SU-DHL-6 (cell line): ENCODE results near the gene ETF1.

Source experiments
- H2AFZ ChIP-seq: fragments of 200-600 bp; sonication (generic); 2 replicates; pipeline ENCODE4 v1.6.1; 2014; ENCODE audit warnings: low read depth, mild to moderate bottlenecking, moderate library complexity, mixed read lengths, antibody characterized with exemption, low read length; ENCODE audit not compliant: severe bottlenecking
- H3F3A ChIP-seq: fragments of 200-600 bp; shearing (Covaris generic); 2 replicates; pipeline ENCODE4 v1.6.0; 2016; ENCODE audit warnings: antibody characterized with exemption, mild to moderate bottlenecking; ENCODE audit not compliant: insufficient read depth
- H3K27ac ChIP-seq: fragments of 200-600 bp; sonication (generic); 2 replicates; pipeline ENCODE4 v1.5.1; 2016; ENCODE audit warnings: low read depth, mild to moderate bottlenecking, low read length, moderate library complexity, mixed read lengths
- H3K27me3 ChIP-seq: fragments of 200-600 bp; sonication (generic), shearing (Covaris generic); 2 replicates; pipeline ENCODE4 v1.6.0; 2014; ENCODE audit warnings: mild to moderate bottlenecking, low read length
- H3K36me3 ChIP-seq: fragments of 200-600 bp; sonication (generic); 2 replicates; pipeline ENCODE4 v1.6.1; 2014; ENCODE audit warnings: mild to moderate bottlenecking, low read length, mixed read lengths
- H3K4me2 ChIP-seq: fragments of 300-600, 200-600 bp; shearing (Covaris generic), sonication (generic); 2 replicates; pipeline ENCODE4 v1.6.0; 2014; ENCODE audit warnings: low read length, low read depth, mild to moderate bottlenecking; ENCODE audit not compliant: poor library complexity, severe bottlenecking
- H3K4me3 ChIP-seq: fragments of 200-600 bp; sonication (generic); 2 replicates; pipeline ENCODE4 v1.5.1; 2014; ENCODE audit warnings: antibody characterized with exemption, low read length, mild to moderate bottlenecking, mixed read lengths; ENCODE audit not compliant: insufficient read depth, poor library complexity, severe bottlenecking
- H3K79me2 ChIP-seq: fragments of 200-600 bp; sonication (generic); 2 replicates; pipeline ENCODE4 v1.6.1; 2014; ENCODE audit warnings: mild to moderate bottlenecking, low read length, moderate library complexity; ENCODE audit not compliant: insufficient read depth
- H3K9ac ChIP-seq: fragments of 200-600 bp; sonication (generic); 2 replicates; pipeline ENCODE4 v1.7.0; 2014; ENCODE audit warnings: mild to moderate bottlenecking, low read length
- H3K9me2 ChIP-seq: fragments of 200-600 bp; sonication (generic); replicated peaks from 2 replicates; pipeline ENCODE4 v1.6.1; 2014; ENCODE audit warnings: low read length; ENCODE audit not compliant: insufficient read depth
- H3K9me3 ChIP-seq: fragments of 200-600 bp; sonication (generic); 2 replicates; pipeline ENCODE4 v1.6.1; 2014; ENCODE audit warnings: low read length, mixed read lengths; ENCODE audit not compliant: insufficient read depth
- H4K20me1 ChIP-seq: fragments of 200-600 bp; sonication (generic); 2 replicates; pipeline ENCODE4 v1.6.1; 2014; ENCODE audit warnings: low read depth, mild to moderate bottlenecking, antibody characterized with exemption, low read length, moderate library complexity, mixed read lengths
- CTCF ChIP-seq: fragments of 200-600 bp; sonication (generic); IDR thresholded peaks from one replicate; pipeline ENCODE4 v1.5.1; 2017; ENCODE audit warnings: antibody characterized with exemption, mild to moderate bottlenecking, low read length, moderate library complexity; ENCODE audit not compliant: insufficient read depth, poor library complexity, severe bottlenecking
- EZH2phosphoT487 ChIP-seq: fragments of 200-600 bp; sonication (generic), shearing (Covaris generic); conservative IDR thresholded peaks from 2 replicates; pipeline ENCODE4 v1.6.1; 2018; ENCODE audit warnings: mild to moderate bottlenecking, antibody characterized with exemption, low read length, moderate library complexity, mixed read lengths

The ETF1 gene

GRCh38 chr5:138533973-138534941, 8.8 kb downstream of the ETF1 start:
- Histone ChIP-seq H3K9me3 (no peaks in the 10 kb centered on the region), H3K79me2 (peaks cover 95% of the 10 kb centered on the region), H3K27me3 (no peaks in the 10 kb centered on the region), H3K9ac (no peak overlapping the region), H3K4me2 (no peak overlapping the region), H4K20me1 (peaks cover 51% of the 10 kb centered on the region), H3K36me3 (0 out of 2 replicates have a peak, but pooled peaks cover 9% of the 10 kb centered on the region), H2AFZ (no peak overlapping the region), H3K4me3 (no peak overlapping the region), H3F3A (no peaks in the 10 kb centered on the region), H3K9me2 (no peaks in the 10 kb centered on the region), H3K27ac (no peak overlapping the region)
- TF ChIP-seq CTCF (no peak), EZH2phosphoT487 (no peak)

- Histone ChIP-seq H2AFZ (no peak overlapping the region), H3K9ac (no peak overlapping the region), H4K20me1 (peaks cover 49% of the 10 kb centered on the region), H3K4me3 (no peak overlapping the region), H3K36me3 (no peaks in the 10 kb centered on the region; the same call in 1 of the 2 replicates), H3K4me2 (no peak overlapping the region), H3F3A (peaks cover 3% of the 10 kb centered on the region; the same call in 1 of the 2 replicates), H3K27ac (no peak overlapping the region), H3K9me2 (no peaks in the 10 kb centered on the region), H3K9me3 (no peaks in the 10 kb centered on the region), H3K79me2 (peaks cover 97% of the 10 kb centered on the region), H3K27me3 (no peaks in the 10 kb centered on the region)
- TF ChIP-seq CTCF (no peak), EZH2phosphoT487 (no peak)
These were observed 13.2 kb downstream of the ETF1 start for GRCh38 chr5:138529812-138530211.

GRCh38 chr5:138528744-138529469, 14.1 kb downstream of the ETF1 start:
- Histone ChIP-seq H3K9ac (no peak overlapping the region), H2AFZ (no peak overlapping the region), H3K27ac (no peak overlapping the region), H3K4me2 (no peak overlapping the region), H3K4me3 (no peak overlapping the region), H3K79me2 (peaks cover 95% of the 10 kb centered on the region), H3F3A (peaks cover 3% of the 10 kb centered on the region; the same call in 1 of the 2 replicates), H3K9me2 (no peaks in the 10 kb centered on the region), H3K9me3 (no peaks in the 10 kb centered on the region), H3K27me3 (no peaks in the 10 kb centered on the region), H4K20me1 (peaks cover 41% of the 10 kb centered on the region), H3K36me3 (no peaks in the 10 kb centered on the region; the same call in 1 of the 2 replicates)
- TF ChIP-seq CTCF = no peak
- no peak for TF ChIP-seq EZH2phosphoT487
